ENCODE data around the gene RALGPS1.
A peak's percentile ranks its signal among the peaks of the same experiment; 100 is the strongest.

RALGPS1 gene

GRCh38 chr9:127123064-127123890 is 208.7 kb downstream of the RALGPS1 start:
- no peak for DNase-seq

GRCh38 chr9:127124111-127124531 is 209.5 kb downstream of the RALGPS1 start:
- no peak for DNase-seq

GRCh38 chr9:127124792-127125191 is 210.2 kb downstream of the RALGPS1 start:
- DNase-seq, result no peak

- DNase-seq, result no peak
These were observed 212.4 kb downstream of the RALGPS1 start for GRCh38 chr9:127126971-127127370.

- no peak for DNase-seq
These were observed 213.9 kb downstream of the RALGPS1 start for GRCh38 chr9:127128341-127129072.

GRCh38 chr9:127129073-127129717 is 214.6 kb downstream of the RALGPS1 start:
- DNase-seq, result no peak

- DNase-seq, result no peak
These were observed 215.1 kb downstream of the RALGPS1 start for GRCh38 chr9:127129718-127130085.

- no peak for DNase-seq
These were observed 215.7 kb downstream of the RALGPS1 start for GRCh38 chr9:127130235-127130634.

GRCh38 chr9:127130661-127131538 is 216.3 kb downstream of the RALGPS1 start:
- no peak for DNase-seq

- DNase-seq, result no peak
These were observed 217.3 kb downstream of the RALGPS1 start for GRCh38 chr9:127131871-127132270.

GRCh38 chr9:127132375-127132774 is 217.8 kb downstream of the RALGPS1 start:
- DNase-seq, result no peak

GRCh38 chr9:127132921-127133647 is 218.5 kb downstream of the RALGPS1 start:
- DNase-seq, result peak; percentile 21

GRCh38 chr9:127133739-127134167 is 219.2 kb downstream of the RALGPS1 start:
- DNase-seq, result peak; percentile 24

GRCh38 chr9:127135056-127135745 is 220.6 kb downstream of the RALGPS1 start:
- DNase-seq, result no peak

GRCh38 chr9:127136081-127136879 is 221.7 kb downstream of the RALGPS1 start:
- DNase-seq, result no peak

- DNase-seq, result no peak
These were observed 222.5 kb downstream of the RALGPS1 start for GRCh38 chr9:127136880-127137639.

GRCh38 chr9:127137640-127138360 is 223.2 kb downstream of the RALGPS1 start:
- no peak for DNase-seq

- no peak for DNase-seq
These were observed 223.9 kb downstream of the RALGPS1 start for GRCh38 chr9:127138444-127138843.

Data from right kidney (tissue), 1 donor.